Stimulated activated naive CD8-positive, alpha-beta T cell treated with anti-CD3 and anti-CD28 coated beads, Interleukin-15, Interleukin-2, amounts not matched to agents 100 U/mL and 50 U/mL, for 24 hours (primary cell): ENCODE results near the gene CTNND2.

ENCODE experiments used
- ATAC-seq: fragments of 150-1000 bp; cut with Tn5 transposase; one replicate; pipeline ENCODE4 v1.10.0; 2021
- DNase-seq: peaks from one replicate; pipeline ENCODE4 v3.0.0; 2021

CTNND2 gene

DNA sequence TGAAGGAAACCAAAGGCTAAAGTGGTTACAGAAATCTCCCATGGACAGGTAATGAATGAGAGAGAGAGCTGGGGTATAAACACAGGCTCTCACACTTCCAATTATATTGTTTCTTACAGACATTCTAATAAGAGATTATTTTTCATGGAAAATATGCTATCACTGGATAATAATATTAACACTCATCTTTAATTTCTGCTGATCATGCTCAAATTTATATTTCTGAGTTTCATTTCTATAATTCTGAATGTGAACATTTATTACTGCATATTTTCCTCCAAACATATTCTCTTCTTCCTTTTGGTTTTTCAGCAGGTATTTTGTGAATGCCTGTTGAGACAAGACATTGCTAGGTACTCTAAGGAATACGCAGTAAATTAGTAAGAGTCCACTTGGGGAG is 733.0 kb downstream of the CTNND2 start:
- ATAC-seq: no peak
- no peak for DNase-seq

DNA sequence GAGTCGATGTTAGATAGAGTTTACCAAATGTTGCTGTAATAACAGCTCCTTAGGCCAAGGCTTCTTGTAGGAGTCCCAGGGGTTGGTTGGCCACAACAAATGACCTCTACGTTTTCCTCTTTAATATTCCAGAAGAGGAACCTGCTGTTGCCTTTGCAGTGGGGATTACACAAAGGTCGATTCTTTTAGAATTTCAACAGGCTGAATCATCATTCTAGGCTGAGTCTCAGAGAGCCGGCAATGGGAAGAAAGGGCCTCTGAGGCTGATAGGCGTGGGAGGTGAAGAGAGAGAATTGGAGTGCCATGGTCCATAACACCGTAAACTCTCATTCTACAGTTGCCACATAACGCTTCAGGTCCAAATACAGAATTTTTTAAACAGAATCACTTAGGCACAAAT is 737.3 kb downstream of the CTNND2 start:
- DNase-seq (no peak), ATAC-seq (no peak)

DNA sequence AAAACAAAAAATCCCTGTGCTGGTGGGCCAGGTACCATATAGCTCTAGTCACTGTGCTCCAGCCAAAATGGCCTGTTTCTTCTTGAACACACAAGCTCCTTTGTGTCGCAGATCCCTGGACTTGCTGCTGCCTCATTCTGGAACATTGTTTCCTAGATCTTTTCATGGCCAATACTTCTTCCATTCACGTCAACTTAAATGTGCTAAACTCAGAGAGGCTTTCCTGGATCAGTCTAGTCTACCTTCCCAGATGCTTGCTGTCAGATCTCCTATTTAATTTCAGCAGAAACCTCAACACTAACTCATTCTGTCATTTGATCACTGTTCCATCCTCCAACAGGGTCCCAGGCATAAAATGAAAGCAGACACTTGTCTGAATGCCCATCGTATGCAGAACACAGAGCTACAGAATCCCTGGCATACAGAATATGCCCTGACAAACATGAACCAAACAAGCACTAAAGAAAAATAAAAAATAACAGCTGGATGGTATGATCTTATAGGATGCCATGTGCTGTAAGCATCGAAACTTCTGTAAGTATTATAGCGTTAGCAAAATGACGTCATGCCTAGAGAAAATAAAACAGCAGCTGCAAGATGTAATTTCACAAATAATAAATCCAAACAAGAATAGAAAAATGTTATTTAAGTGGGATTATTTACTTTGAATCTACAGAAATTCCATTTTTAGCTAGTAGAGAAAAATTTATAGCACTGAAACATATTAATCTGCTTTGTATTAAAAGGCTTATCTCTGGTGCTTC is 739.5 kb downstream of the CTNND2 start:
- DNase-seq (no peak), ATAC-seq (no peak)

DNA sequence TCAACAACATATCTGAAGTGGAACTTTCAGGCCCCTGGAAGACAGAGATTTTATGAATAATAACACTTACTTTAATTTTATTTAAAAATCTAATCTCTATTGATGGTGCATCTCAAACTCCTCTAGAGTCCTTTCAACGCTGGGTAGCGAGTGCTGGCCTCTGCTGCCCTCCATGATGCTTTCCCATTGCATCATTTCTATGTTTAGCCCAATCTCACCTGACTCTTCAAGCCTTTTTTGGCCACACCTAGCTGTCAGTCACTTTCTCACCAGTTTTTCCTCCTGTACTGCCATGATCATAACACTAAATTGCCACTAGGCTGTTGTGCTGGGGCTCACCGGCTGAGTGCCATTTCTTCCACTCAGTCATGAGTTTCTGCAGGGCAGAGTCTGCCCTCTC is 747.1 kb downstream of the CTNND2 start:
- ATAC-seq: no peak
- DNase-seq: no peak

DNA sequence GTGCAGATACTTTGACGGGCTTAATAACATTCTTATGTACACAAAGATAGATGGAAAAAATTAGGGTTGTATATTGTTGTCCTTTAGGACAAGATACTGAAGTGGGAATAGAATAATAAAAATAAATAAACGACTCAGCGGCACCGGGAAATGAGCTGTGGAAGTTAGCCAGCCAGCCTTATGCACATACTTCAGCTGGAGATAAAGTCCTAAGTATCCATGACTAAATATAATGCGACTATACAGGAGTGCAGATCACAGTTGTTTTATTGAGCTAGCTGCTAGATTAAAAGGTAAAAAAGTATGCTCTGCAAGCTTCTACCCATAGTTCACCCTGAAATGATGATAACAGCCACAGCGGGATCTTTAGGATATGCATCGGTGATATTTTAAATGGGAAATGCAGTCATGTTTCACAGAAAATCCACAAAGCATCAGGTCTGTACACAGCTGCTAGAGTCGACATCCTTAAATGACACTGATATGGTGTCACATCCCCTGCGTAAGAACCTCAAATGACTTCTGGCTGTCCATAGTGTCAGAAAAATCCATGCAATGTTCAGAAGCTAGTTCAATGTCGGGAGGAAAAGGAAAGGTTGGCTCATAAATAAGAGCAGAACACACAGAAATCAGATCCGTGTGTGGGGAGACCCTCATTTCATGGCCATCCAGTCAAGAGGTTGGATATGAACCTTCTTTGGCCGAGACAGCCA is 750.4 kb downstream of the CTNND2 start:
- DNase-seq (no peak), ATAC-seq (no peak)

GRCh38 chr5:11152368-11152767 is 751.9 kb downstream of the CTNND2 start:
- no peak for DNase-seq
- no peak for ATAC-seq

- DNase-seq (no peak), ATAC-seq (no peak)
Measured at GRCh38 chr5:11150976-11151375, 753.3 kb downstream of the CTNND2 start.

GRCh38 chr5:11148810-11149539 is 755.3 kb downstream of the CTNND2 start:
- ATAC-seq (no peak), DNase-seq (no peak)

- DNase-seq: no peak
- ATAC-seq: no peak
Measured at GRCh38 chr5:11146171-11146570, 758.1 kb downstream of the CTNND2 start.

- ATAC-seq: peak; percentile 87
- DNase-seq: peak; percentile 51
Measured at GRCh38 chr5:11143456-11144267, 760.6 kb downstream of the CTNND2 start.

DNA sequence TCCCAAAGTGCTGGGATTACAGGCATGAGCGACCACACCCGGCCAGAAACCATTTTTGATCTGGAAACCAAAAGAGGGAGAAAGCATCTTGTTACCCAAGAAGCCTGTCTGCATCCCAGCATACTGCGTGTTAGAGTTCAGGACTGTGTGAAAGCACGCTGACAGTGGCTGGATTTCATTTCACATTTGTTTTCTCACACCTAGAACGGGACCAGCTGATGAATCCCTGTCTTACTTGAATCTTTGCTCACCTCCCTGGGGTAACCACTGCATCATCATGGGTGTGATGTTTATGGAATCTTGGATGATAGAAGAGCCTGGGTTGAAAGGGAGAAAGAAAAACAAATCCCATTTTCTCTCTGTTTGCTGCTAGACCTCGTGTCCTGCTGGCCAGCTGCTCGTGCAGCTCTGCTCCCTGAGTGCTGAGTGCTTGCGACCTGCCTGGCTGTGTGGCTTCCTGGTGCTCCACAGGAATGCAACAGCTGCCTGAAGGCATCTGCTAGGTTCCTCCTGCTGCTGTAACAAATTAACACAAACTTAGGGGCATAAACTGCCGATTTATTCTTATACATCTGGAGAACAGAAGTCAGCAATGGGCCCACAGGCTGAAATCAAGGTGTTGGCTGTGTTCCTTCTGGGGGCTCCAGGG is 764.9 kb downstream of the CTNND2 start:
- DNase-seq (no peak), ATAC-seq (no peak)

- no peak for ATAC-seq
- DNase-seq: no peak
Measured at GRCh38 chr5:11130131-11130530, 774.1 kb downstream of the CTNND2 start.

GRCh38 chr5:11128021-11128420 is 776.2 kb downstream of the CTNND2 start:
- DNase-seq (no peak), ATAC-seq (no peak)

- DNase-seq (no peak), ATAC-seq (no peak)
Measured at GRCh38 chr5:11126844-11127243, 777.4 kb downstream of the CTNND2 start.

GRCh38 chr5:11121885-11122284 is 782.4 kb downstream of the CTNND2 start:
- no peak for ATAC-seq
- no peak for DNase-seq

DNA sequence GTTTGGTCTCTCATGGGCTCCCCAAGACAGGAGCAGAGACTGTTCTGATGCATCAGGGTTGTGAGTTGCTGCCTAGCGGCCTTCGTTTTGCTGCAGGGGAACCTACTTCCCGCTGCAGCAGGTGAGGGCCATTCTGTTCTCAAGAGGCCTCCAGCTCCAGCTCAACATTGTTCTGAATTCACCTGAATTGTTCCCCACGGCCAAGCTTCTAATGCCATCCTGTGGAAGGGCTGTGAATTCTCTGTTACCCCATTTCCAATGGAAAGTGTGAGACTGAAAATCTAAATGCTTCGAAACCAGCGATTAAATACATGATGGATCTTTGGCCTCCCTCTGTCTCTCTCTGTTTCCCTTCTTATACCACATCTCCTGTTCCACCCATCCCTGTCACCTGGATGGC is 794.1 kb downstream of the CTNND2 start:
- no peak for DNase-seq
- no peak for ATAC-seq

DNA sequence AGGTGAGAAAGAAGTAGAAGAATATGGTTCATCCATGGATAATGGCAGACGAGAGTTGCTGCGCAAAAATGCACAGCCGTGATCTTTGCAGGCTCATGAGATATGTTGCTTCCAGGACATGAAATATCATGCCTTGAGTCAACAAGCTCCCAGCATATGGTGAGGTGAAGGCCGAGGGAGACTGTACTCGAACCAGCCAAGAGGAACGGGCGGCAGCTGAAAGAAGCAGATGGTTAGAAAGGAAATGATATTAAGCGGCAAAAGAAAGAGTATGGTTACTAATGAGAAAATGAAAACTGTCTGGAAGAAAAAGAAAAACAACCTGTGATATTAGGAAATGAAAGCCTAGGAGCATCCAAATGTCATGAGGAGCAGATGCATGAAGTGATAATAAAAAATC is 798.5 kb downstream of the CTNND2 start:
- ATAC-seq (no peak), DNase-seq (no peak)

DNA sequence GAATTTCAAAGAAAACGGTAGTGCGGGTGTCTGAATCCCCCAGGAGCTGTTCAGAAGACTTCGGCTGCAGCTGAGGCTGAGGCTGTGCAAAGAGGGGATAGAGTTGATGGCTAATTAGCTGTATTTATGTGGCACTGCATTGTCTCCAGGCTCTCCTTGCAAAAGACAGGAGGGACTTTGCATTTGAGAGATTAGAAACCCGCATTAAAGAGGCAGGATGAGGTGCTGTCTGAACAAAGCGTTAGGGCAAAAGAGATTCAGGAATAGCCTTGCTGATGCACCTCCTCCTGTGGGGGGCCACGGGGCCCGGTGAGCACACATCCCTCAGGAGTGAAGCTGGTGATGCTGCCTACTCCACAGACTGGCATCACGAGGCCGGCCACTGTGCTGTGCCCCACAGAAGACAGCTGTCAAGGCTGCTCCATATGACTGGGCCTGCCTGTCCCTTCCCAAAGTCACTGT is 799.6 kb downstream of the CTNND2 start:
- DNase-seq: no peak
- ATAC-seq: no peak

DNA sequence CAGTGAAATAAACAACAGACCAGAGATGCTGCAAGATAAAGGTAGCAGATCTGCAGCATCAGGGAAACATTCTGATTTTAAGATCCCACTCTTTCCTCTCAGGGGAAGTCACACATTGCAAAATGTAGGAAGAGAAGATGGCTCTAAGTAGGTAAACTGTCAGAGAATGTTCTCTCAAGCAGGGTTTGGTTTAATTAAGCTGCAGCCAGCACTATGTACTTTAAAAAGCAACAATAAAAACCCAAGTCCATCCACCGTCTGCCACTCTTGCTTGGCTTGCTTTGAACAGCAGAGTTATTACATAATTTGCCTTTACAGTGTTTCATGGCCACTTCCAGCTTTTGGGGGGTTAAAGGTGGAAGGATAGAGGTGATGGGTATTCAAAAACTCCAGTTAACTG is 800.0 kb downstream of the CTNND2 start:
- ATAC-seq: no peak
- no peak for DNase-seq

DNA sequence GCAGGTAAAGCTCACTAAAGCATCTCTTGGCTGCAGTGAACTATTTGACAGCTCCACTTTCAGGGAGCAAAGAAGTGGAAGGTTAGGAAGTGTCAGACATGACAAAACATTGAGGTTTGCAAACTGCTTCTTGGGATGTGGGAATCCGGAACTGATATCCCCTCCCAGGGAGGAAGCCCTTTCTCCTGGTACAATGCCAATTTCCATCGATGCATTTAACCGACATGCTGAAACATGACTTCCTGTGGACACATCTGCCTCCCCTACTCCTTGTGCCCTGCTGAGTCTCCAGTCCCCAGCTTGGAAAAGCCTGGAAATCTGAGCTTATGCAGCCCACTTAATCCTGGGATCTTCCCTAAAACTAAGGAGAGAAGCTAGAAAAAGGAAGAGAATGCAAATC is 820.1 kb downstream of the CTNND2 start:
- DNase-seq: no peak
- no peak for ATAC-seq

DNA sequence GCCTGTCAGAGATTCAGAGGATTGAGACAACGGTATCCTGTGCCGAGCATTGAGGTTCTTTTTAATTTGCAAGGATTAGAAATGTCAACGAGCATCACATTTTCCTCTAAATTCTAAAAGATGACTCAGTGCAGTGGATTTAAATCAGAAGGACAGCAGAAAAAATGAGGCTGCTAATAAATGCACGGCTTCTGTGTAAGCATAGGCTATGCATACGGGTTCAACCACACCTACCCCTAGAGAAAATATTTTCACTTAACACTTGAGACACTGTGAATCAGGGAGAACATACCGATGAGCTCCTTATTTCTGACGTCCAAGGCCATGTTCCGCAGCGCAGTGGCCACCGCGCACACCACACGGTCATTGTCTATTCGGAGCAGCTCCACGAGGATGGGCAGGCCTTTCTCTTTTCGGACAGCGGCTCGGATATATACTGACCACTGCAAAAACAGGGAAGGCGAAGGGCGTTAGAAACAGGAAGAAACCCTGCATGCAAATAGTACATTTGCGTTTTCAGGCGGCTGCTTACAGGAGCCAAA is 821.8 kb downstream of the CTNND2 start:
- no peak for ATAC-seq
- DNase-seq: no peak
